Stimulated activated CD8-positive, alpha-beta memory T cell treated with anti-CD3 and anti-CD28 coated beads, Interleukin-12 subunit alpha, Interleukin-12 subunit beta, amount 100 ng/mL, for 4 hours (primary cell): ENCODE measurements around the gene HLA-DMB.

Experiments used
- DNase-seq: peaks from one replicate; pipeline ENCODE4 v3.0.0-alpha.2; 2020; ENCODE audit warnings: low read depth

Gene HLA-DMB

GRCh38 chr6:32940656-32941213, at the start of gene HLA-DMB:
Gene HLA-DMB, minus strand, starts transcription at chr6:32941028. Its CDS starts 221 bp downstream, at chr6:32940807.
- no peak for DNase-seq

GRCh38 chr6:32989368-32989767, 48.5 kb upstream of the HLA-DMB start:
- DNase-seq = no peak

- peak; percentile 71 for DNase-seq
Measured at GRCh38 chr6:32984622-32985389, 44.0 kb upstream of the HLA-DMB start.

- DNase-seq = no peak
Measured at GRCh38 chr6:32983964-32984621, 43.3 kb upstream of the HLA-DMB start.

- DNase-seq = no peak
Measured at GRCh38 chr6:32983493-32983848, 42.6 kb upstream of the HLA-DMB start.

GRCh38 chr6:32982702-32983492, 42.1 kb upstream of the HLA-DMB start:
- no peak for DNase-seq

GRCh38 chr6:32982084-32982701, 41.4 kb upstream of the HLA-DMB start:
- no peak for DNase-seq

GRCh38 chr6:32980488-32981038, 39.7 kb upstream of the HLA-DMB start:
- DNase-seq = no peak

- no peak for DNase-seq
Measured at GRCh38 chr6:32979720-32980487, 39.1 kb upstream of the HLA-DMB start.

GRCh38 chr6:32977953-32978324, 37.1 kb upstream of the HLA-DMB start:
- DNase-seq = no peak

GRCh38 chr6:32977272-32977952, 36.6 kb upstream of the HLA-DMB start:
- DNase-seq = no peak

GRCh38 chr6:32976334-32977069, 35.7 kb upstream of the HLA-DMB start:
- no peak for DNase-seq

GRCh38 chr6:32975886-32976285, 35.1 kb upstream of the HLA-DMB start:
- no peak for DNase-seq

- no peak for DNase-seq
Measured at GRCh38 chr6:32974541-32975308, 33.9 kb upstream of the HLA-DMB start.

GRCh38 chr6:32974016-32974333, 33.1 kb upstream of the HLA-DMB start:
- DNase-seq = no peak

- peak; percentile 40 for DNase-seq
Measured at GRCh38 chr6:32973144-32974015, 32.6 kb upstream of the HLA-DMB start.

- peak; percentile 46 for DNase-seq
Measured at GRCh38 chr6:32972353-32973143, 31.7 kb upstream of the HLA-DMB start.
